Nephron (organoid): ENCODE results near the gene KCND3.

Source experiments
- H3K27ac Mint-ChIP-seq, 3 experiments: 2 replicates each; pipeline ENCODE4 v1.8.0; 2020; ENCODE audit warnings: mixed read lengths in 3 of 3, mild to moderate bottlenecking in 2 of 3, moderate library complexity in 1 of 3
- H3K27me3 Mint-ChIP-seq: 2 replicates; pipeline ENCODE4 v1.8.0; 2021; ENCODE audit warnings: low read depth, mild to moderate bottlenecking, moderate library complexity, mixed read lengths
- H3K36me3 Mint-ChIP-seq: 2 replicates; pipeline ENCODE4 v1.8.0; 2020; ENCODE audit warnings: low read depth, mixed read lengths
- H3K4me1 Mint-ChIP-seq: 2 replicates; pipeline ENCODE4 v1.8.0; 2020; ENCODE audit warnings: mixed read lengths
- H3K4me3 Mint-ChIP-seq, 3 experiments: 2 replicates each; pipeline ENCODE4 v1.8.0; 2020; ENCODE audit warnings: mild to moderate bottlenecking in 3 of 3, mixed read lengths in 3 of 3, moderate library complexity in 2 of 3
- H3K9me3 Mint-ChIP-seq: 2 replicates; pipeline ENCODE4 v1.8.0; 2020; ENCODE audit warnings: mixed read lengths
- TF ChIP-seq, protein P1 (sequence below), 3 experiments: fragments of 200-600 bp; sonication (generic); IDR thresholded peaks; one replicate each; pipeline ENCODE4 v1.5.0; 2021; ENCODE audit warnings: antibody characterized with exemption in 3 of 3; ENCODE audit not compliant: unreplicated experiment in 3 of 3

The KCND3 gene

DNA sequence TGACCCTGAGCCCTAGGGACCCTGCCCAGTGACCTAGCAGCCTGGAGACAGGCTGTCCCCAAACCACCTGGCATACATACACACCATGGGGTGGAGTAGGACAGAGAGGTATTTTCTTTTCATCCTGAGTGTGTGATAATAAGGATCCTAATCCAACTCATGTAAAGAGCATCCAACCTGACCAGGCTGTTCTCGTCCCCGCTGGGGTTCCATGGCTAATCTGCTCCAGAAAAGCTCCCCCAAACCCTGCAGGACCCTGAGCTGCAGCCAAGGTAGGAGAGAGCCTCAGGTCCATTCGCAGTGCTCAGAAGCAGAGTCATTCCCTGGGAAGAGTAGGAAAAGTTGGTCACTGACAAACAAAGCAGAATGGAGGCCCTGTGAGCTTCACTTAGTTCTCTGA is 31.4 kb downstream of the KCND3 start:
- no peaks in the 10 kb centered on the region for H3K36me3 Mint-ChIP-seq
- peaks cover 7% of the 10 kb centered on the region for H3K4me1 Mint-ChIP-seq
- no peak overlapping the region for H3K27ac Mint-ChIP-seq
- TF ChIP-seq, protein P1, sequence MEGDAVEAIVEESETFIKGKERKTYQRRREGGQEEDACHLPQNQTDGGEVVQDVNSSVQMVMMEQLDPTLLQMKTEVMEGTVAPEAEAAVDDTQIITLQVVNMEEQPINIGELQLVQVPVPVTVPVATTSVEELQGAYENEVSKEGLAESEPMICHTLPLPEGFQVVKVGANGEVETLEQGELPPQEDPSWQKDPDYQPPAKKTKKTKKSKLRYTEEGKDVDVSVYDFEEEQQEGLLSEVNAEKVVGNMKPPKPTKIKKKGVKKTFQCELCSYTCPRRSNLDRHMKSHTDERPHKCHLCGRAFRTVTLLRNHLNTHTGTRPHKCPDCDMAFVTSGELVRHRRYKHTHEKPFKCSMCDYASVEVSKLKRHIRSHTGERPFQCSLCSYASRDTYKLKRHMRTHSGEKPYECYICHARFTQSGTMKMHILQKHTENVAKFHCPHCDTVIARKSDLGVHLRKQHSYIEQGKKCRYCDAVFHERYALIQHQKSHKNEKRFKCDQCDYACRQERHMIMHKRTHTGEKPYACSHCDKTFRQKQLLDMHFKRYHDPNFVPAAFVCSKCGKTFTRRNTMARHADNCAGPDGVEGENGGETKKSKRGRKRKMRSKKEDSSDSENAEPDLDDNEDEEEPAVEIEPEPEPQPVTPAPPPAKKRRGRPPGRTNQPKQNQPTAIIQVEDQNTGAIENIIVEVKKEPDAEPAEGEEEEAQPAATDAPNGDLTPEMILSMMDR (IDR thresholded peaks at IDR 0.05; ENCODE audit: unreplicated experiment in 3 of 3) = no peak
- no peak overlapping the region for H3K4me3 Mint-ChIP-seq
- H3K9me3 Mint-ChIP-seq = no peaks in the 10 kb centered on the region
- peaks cover 21% of the 10 kb centered on the region for H3K27me3 Mint-ChIP-seq

DNA sequence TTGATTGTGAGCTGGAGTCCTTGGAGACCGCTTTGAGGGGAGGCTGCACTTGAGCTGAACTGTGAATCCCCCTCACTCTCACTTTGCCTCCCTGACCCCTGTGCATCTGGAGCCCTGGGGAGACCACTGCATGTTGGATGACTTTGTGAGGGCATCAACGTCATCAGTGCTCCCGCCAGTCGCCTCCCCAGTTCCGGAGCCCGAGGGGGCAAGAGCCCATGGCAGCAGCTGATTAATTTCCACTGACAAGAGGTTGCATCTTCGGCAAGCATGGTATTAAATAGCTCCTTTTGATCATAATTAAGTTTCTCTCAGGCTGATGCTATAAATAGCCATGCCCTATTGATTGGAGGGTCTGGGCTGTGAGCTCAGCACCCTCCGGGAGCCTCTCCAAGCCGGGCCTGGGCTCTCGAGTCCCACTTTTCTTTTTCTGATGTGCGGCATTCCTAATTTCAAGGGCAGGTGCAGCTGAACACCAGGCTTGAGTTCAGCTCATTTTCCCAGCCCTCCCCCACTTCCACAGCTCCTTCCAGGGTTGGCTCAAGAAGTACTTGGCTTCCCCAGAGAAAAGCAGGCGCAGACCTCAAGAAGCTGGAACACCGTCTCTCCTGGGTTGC is 33.2 kb downstream of the KCND3 start:
- peaks cover 17% of the 10 kb centered on the region for H3K27me3 Mint-ChIP-seq
- peaks cover 7% of the 10 kb centered on the region for H3K4me1 Mint-ChIP-seq
- TF ChIP-seq, protein P1 (IDR thresholded peaks at IDR 0.05; ENCODE audit: unreplicated experiment in 3 of 3) = no peak
- H3K9me3 Mint-ChIP-seq = no peaks in the 10 kb centered on the region
- no peak overlapping the region for H3K4me3 Mint-ChIP-seq
- H3K36me3 Mint-ChIP-seq = no peaks in the 10 kb centered on the region
- no peak overlapping the region for H3K27ac Mint-ChIP-seq

DNA sequence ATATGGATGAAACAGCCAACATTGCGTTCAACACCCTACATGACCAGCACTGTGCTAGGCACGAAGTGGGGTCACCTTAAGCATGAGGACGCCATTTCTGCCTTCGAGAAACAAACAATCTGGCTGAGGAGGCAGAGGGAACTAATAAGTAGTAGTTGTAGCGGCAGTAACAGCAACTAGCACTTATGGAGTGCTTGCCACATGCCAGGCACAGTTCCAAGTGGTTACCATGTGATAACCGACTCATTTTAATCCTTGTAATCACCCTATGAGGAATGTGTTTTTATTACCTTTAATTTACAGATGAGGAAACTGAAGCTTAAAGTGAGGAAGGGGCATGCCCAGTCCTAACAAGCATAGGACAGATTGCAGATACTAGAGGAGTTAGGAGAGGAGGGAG is 33.7 kb downstream of the KCND3 start:
- Mint-ChIP-seq H3K36me3 (no peaks in the 10 kb centered on the region), H3K4me3 (no peak overlapping the region), H3K4me1 (peaks cover 7% of the 10 kb centered on the region), H3K27me3 (peaks cover 17% of the 10 kb centered on the region), H3K27ac (no peak overlapping the region), H3K9me3 (no peaks in the 10 kb centered on the region)
- TF ChIP-seq, protein P1 (IDR thresholded peaks at IDR 0.05; ENCODE audit: unreplicated experiment in 3 of 3) = no peak

DNA sequence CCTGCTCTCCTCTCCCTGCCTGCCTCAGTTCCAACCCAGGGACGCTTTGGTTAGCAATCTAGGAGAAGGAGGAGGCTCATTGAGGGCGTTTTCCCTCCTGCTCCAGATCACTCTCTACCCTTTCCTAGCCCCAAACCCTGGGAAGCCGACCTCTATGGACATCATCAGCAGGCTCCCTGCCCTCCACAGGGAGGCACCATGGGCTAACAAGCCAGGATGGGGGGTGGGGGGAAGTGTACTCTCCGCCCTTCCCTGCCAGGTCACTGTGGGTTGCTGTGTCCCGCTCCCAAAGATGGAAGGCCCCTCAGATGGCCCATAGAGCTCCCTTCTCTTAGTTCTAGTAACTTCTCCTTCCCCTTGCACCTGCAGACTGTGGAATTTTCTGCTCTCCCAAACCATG is 35.7 kb downstream of the KCND3 start:
- TF ChIP-seq, protein P1 (IDR thresholded peaks at IDR 0.05; ENCODE audit: unreplicated experiment in 3 of 3) = no peak
- H3K4me3 Mint-ChIP-seq = no peak overlapping the region
- H3K36me3 Mint-ChIP-seq = no peaks in the 10 kb centered on the region
- H3K27me3 Mint-ChIP-seq = peaks cover 13% of the 10 kb centered on the region
- H3K9me3 Mint-ChIP-seq = no peaks in the 10 kb centered on the region
- H3K27ac Mint-ChIP-seq = no peak overlapping the region
- H3K4me1 Mint-ChIP-seq = peaks cover 13% of the 10 kb centered on the region

DNA sequence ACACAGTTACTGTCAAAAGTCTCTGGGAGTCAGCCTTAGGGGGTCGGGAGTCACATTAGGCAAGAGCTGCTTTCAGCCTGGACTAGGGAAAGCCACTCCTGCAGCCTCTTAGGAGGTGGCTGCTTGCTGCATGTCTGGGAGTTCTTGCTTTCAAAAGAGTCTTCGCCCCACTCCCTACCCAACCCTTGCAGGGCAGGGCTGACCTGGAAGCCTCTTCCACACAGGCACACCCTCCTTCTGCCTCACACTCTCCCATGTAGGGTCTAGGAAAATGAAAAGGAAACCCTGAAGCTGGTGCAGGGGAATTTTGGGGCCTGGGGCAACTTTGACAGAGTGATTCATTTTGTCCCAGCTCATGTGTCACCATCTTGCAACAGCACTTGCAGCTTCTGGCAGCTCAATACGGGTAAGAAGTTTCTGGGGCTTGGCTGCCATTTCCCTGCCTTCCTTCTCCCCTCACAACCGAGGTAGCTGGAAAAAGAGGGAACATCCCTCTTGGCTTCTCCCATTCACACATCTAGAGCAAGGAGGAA is 37.3 kb downstream of the KCND3 start:
- Mint-ChIP-seq H3K27me3 (peaks cover 5% of the 10 kb centered on the region), H3K4me1 (peaks cover 25% of the 10 kb centered on the region), H3K27ac (no peak overlapping the region), H3K36me3 (no peaks in the 10 kb centered on the region), H3K9me3 (no peaks in the 10 kb centered on the region), H3K4me3 (no peak overlapping the region)
- TF ChIP-seq, protein P1 (IDR thresholded peaks at IDR 0.05; ENCODE audit: unreplicated experiment in 3 of 3) = no peak
